ENCODE measurements around the gene SH2D4B.

DNA sequence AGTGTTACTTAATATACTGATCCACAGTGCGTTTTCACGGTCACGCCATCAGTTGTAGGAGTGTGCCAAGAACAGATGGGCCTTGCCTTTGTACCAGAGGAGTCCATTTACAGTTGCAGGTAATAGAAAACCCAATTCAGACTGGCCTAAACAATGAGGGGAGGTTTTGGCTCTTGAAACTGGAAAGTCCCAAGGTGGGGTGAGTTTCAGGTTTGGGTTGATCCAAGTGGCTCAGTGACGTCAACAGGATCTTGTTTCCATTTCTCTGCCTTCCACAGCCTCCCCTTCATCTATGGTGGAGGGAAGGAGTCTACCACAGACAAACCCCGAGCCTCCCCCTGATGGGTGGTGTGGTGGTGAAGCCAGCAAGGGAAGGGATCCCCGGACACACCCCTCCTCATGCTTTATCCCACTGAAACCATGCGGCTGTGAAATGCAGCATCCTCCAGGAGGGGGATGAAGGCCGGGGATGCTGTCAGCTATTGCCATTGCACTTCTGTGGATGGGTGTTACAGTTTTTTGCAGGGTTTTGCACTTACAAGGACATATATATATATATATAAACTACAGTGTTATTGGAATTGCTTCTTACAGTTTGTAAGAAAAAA, 14.8 kb upstream of the SH2D4B start:
- TF ChIP-seq POLR2AphosphoS5 (IDR thresholded peaks at IDR 0.05) (no peak), CTCF (IDR thresholded peaks at IDR 0.05) (no peak), POLR2A (IDR thresholded peaks at IDR 0.05) (no peak), EP300 (IDR thresholded peaks at IDR 0.05) (no peak)
